Cerebellar nuclear complex (tissue), 1 donor: ENCODE results near the gene TUBGCP2.

ENCODE experiments used
- DNase-seq, 2 experiments: peaks; one replicate each; lab custom pipeline; 2025; lab: John Stamatoyannopoulos, UW

Gene TUBGCP2

DNA sequence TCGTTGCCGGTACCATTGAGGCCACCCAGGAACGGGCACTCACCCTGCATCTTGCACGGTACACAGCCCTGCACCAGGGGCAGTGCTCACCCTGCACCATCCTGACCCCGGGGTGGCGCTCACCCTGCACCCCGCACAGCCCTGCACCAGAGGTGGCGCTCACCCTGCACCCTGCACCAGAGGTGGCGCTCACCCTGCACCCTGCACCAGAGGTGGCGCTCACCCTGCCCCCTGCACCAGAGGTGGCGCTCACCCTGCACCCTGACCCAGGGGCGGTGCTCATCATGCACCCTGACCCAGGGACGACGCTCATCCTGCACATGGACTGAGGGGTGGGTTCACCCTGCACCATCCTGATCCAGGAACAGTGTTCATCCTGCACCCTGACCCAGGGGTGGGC is 6.4 kb downstream of the TUBGCP2 start:
- no peak for DNase-seq

GRCh38 chr10:133299738-133300137 is 8.9 kb downstream of the TUBGCP2 start:
- no peak for DNase-seq

- no peak for DNase-seq
Measured at GRCh38 chr10:133299224-133299623, 9.4 kb downstream of the TUBGCP2 start.

- DNase-seq, result no peak
Measured at GRCh38 chr10:133298466-133298865, 10.2 kb downstream of the TUBGCP2 start.

DNA sequence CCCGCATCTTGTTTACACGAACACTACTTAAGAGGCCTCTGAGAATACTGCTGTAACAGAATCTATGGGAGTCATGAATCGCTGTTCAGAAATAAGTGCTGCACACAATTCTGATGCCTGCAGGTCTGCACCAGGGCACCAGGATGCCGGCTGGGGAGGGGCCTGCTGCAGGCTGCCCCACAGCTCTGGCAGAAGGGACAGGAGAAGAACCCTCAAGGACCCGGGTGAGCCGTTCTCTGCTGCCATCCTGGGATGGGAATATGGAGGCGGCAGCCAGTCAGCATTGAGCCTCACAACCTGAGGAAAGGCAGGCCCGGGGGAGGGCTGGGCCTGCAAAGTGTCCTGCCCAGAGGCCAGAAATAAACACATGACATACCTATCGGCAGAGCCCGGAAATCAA is 11.2 kb downstream of the TUBGCP2 start:
- DNase-seq, result no peak

DNA sequence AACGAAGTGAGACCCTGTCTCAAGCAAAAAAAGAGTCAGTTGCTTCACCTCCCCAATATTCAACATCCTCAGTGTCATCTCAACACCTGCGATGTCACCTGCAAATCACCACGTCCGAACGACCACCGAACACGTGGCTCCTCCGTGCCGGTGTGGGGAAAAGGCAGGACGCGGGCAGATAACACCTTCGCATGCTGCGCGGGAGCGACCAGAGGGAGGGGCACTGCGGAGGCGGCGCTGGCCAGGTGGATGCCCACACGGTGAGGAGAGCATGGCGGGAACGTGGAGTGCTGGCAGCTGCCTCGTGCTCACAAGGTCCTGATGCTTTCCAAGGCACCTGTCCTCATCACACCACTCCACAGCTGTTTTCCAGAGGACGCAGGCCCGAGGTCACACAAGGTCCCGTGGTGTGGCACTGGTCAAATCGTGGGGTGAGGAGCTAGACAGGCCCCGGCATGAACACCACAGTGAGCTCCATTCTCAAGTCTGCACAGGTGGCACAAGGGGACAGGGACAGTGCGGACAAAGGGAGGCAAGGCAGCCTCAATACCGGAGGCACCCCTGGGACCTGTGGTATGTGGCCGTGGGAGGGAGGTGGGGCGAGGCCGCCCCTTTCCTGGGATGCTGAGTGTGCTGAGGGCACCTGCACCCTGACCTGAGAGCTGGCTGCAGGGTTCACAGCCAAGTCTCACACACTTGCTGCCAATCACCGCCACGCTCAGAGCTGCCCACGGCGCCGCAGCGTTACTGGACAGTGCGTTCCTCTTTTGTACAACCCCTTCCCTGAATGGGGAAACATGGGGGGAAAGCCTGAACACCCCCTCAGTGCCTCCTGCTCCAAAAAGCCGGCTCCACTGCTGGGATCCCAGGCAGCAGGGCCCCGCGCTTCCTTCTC is 13.0 kb downstream of the TUBGCP2 start:
- no peak for DNase-seq

DNA sequence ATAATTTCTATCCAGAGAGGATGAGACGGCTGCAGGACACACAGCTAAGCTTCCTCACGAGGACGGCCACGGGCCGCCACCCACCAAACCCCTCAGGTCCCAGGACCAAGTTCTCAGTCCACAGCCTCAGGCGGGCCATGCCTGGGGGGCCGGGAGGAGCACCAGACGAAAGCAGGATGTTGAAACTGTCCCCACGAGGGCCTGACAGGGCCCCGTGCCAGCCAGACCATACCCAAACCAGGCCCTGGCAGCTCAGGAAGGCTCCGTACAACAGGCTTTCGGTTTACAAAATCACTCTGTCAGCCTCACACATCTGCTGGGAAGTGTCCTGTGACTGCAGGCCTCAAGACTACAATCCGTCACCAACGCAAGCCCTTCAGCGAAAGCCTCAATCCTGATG is 14.5 kb downstream of the TUBGCP2 start:
- no peak for DNase-seq

DNA sequence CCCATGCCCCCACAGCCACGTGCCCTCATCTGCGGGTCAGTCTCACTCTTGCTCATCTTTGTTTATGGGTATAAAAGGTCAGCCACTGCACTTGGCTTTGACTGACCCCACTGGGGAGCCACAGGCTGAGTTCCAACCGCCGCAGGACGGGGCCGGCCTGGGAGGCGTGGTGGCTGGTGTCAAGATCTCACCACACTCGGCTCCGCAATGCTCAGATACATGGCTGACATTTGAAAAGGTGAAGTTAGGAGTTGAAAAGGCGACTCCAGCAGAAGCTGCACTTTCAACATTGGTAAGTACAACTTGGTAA is 14.9 kb downstream of the TUBGCP2 start:
- DNase-seq, result no peak

DNA sequence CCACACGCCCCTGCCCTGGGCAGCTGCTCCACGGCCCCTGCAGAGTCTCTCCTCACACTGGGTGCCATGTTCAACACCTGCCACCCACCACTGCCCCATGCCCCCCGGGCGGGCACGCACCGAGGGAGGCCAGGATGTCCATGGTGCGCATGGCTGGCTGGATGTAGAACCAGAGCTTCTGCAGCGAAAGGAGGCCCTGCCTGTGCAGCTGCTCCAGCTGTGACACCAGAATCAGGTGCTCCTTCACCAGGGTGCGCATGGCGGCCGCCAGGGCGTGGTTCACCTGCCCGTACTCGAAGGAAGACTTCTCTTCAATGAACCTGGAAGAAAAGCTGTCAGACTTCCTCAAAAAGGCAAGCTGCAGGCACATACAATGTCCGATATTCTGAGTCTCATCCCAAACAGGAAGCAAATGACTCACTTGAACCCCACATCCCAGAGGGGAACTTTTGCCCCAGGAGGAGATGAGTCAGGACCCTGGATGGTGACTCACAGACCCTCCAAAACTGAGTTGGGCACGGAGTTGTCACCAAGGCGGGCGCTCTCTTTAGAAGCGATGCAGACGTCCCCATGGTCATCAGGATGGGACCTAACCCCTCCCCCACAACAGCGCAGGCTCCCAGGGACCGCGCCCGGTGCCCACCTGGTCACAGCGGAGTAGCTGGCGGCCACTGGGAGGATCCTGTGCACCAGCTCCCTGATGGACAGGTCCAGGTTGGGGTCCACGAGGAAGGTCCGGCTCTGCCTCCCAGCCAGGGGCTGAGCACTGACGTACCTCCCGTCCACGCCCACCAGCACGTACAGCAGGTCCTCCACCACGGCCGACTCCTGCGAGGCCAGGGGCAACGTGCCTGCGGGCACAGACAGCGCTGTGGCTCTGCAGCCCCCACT is 15.5 kb downstream of the TUBGCP2 start:
- DNase-seq, result no peak

GRCh38 chr10:133289761-133290160 is 18.9 kb downstream of the TUBGCP2 start:
- DNase-seq, result no peak

DNA sequence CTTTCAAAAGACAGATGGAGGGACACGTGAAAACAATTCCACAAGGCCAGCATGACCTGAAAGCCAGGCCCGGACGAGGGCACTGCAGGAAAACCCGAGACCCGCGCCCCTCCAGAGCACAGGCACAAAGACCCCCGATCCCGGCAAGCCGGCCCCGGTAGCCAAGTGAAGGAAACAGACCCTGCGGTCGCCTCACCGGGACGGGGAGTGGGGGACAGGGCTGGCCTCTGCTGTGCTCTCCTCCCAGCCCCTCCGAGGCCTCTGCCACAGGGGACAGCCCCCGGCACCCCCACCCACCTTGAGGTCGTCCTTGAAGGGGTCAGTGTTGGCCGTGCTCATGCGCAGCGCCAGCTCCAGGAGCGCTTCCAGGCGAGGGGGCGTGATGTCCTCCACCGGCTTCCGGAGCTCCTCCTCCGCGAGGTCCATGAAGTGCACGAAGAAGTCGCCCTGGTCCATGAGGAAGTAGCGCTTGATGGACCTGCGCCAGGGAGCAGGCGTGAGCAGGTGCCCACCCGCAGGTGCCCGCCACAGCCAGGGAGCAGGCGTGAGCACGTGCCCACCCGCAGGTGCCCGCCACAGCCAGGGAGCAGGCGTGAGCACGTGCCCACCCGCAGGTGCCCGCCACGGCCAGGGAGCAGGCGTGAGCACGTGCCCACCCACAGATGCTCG is 20.7 kb downstream of the TUBGCP2 start:
- DNase-seq, result no peak

DNA sequence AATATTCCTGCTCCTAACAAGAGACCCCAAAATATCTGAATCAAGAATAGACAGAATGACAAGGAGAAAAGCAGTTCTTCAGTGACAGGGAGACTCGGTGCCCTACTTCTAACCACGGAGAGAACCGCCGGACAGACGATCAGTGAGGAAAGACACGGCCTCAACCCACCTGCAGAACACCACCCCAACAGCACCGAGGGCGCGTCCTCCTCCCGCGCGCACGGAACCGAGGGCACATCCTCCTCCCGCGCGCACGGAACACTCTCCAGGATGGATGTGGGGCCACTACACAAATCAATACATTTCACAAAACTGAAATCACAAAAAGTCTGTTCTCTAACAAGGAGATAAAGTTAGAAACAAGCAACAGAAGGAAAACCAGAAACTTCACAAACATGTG is 22.3 kb downstream of the TUBGCP2 start:
- DNase-seq, result no peak

DNA sequence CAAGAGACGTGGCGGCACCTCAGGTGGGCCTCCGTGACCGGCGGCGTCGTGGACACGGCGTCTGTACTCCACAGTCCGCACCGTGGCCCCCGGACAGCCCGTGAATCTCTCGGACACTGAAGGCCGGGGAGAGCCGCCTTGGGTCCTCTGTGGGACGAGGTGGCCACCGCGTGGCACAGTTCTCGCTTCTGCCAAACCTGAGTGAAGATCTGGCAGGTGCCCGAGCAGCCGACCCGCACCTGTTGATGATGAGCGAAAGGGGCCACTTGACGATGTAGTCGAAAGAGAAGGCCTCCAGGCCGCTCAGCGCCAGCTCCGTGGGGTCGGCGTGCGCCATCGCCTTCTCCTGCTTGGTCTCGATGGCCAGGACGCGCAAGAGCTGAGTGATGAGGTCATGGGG is 23.5 kb downstream of the TUBGCP2 start:
- no peak for DNase-seq

DNA sequence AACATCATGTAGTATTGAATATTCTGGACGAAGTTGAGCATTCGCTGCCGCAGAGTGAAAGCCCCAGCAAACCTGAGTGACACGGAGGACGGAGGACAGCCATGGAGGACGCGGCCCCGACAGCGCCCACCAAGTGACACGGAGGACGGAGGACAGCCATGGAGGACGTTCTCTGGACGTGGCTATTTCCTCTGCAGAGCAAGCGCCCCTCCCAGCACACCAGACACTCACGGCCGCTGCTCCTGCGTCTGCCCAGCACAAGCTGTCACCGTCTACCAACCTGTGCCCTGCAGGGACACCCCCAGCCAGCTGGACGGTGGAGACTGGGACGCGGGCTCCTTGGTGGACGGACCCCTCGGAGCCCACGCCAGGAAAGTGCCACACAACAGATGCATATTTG is 24.7 kb downstream of the TUBGCP2 start:
- DNase-seq, result no peak

DNA sequence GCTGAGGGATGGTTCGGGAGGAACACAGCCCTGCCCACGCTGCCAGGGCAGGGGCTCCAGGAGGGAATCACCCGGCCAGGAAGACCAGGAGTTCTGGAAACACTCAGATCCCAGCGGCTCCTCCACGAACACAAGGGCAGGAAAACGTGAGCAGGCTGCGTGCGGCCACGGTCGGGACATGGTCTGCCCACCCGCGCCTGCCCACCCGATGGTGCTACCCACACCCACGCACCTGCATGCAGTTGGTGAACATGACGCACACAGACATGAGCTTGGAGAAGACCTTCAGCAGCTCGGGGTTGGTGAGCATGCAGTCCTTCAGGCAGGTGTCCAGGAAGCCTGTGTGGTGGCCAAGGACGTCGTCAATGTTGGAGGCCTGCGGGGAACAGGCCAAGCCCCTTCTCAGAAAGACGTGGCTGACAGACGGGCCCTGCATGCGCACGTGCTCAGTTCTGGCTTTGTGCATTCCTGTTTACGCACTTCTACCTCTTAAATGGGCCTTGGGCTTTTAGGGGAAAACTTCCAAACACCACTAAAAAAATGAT is 25.8 kb downstream of the TUBGCP2 start:
- DNase-seq, result no peak

GRCh38 chr10:133281628-133282372 is 26.9 kb downstream of the TUBGCP2 start:
- DNase-seq, result no peak

DNA sequence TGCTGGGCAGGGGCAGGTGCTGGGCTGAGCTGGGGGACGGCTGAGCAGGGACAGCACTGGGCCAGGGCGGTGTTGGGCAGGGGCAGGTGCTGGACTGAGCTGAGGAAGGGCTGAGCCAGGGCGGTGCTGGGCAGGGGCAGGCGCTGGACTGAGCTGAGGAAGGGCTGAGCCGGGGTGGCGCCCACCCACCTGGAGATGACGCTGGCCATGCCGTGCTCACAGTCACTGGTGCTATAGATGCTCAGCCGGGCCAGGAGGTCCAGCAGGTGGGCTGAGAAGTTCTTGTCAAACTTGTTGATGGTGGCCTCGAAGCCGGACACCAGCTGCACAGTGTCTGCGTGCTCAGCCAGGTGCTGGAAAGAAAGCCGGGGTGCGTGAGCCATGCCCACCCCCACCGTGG is 27.6 kb downstream of the TUBGCP2 start:
- no peak for DNase-seq

GRCh38 chr10:133280391-133281059 is 28.1 kb downstream of the TUBGCP2 start:
- DNase-seq, result no peak

- no peak for DNase-seq
Measured at GRCh38 chr10:133279326-133280226, 29.1 kb downstream of the TUBGCP2 start.
